B cell (primary cell): ENCODE measurements around the gene THRB. TPM values are rescaled to one million over a fixed set of nuclear protein-coding genes. Genes with fewer than 3 reads are reported as not detected.

Experiments used
- ATAC-seq: fragments of 200-7000 bp; cut with Tn5 transposase; one replicate; pipeline ENCODE4 v1.10.0; 2021; ENCODE audit warnings: low read depth, mild to moderate bottlenecking, moderate number of reproducible peaks, moderate library complexity
- CTCF ChIA-PET: fragments of 350-600 bp; sonication (Branson Sonifier 250); formaldehyde crosslinking; loops from one replicate; lab custom pipeline; 2021; ENCODE audit warnings: antibody characterized with exemption, inconsistent platforms; lab: Charles Lee
- POLR2A ChIA-PET: fragments of 350-600 bp; sonication (Branson Sonifier 250); formaldehyde crosslinking; loops from one replicate; lab custom pipeline; 2021; ENCODE audit warnings: antibody characterized with exemption; lab: Charles Lee
- DNase-seq: peaks from one replicate; pipeline ENCODE4 v3.0.0; 2013
- H2AFZ ChIP-seq: 2 replicates; pipeline ENCODE4 v1.6.1; 2012; ENCODE audit warnings: mild to moderate bottlenecking, low read depth, low read length; ENCODE audit not compliant: insufficient read depth, poor library complexity, severe bottlenecking
- H3K27ac ChIP-seq, 2 donors: 1 replicate in 1 of 2; 2 replicates in 1 of 2; pipeline ENCODE4 v1.5.1; 2012 to 2013; ENCODE audit warnings: low read length in 2 of 2, mild to moderate bottlenecking in 2 of 2, moderate library complexity in 1 of 2
- H3K27me3 ChIP-seq, 4 experiments: fragments of 200-600 bp in 1 of 4; sonication (generic) in 1 of 4; replicated peaks in 1 of 4; 1 replicate in 2 of 4; 2 replicates in 2 of 4; pipeline versions ENCODE4 v1.6.1 to v1.7.0; 2013 to 2016; ENCODE audit warnings: low read length in 3 of 4, mild to moderate bottlenecking in 2 of 4, mixed read lengths in 1 of 4, moderate library complexity in 1 of 4; ENCODE audit not compliant: insufficient read depth in 4 of 4, control insufficient read depth in 3 of 4; ENCODE audit errors: control extremely low read depth in 1 of 4
- H3K36me3 ChIP-seq, 2 experiments: replicated peaks in 1 of 2; 1 replicate in 1 of 2; 2 replicates in 1 of 2; pipeline versions ENCODE4 v1.6.1 to v1.7.1; 2013; ENCODE audit warnings: low read length in 1 of 2; ENCODE audit not compliant: insufficient read depth in 2 of 2, control insufficient read depth in 1 of 2; ENCODE audit errors: control extremely low read depth in 1 of 2, extremely low read depth in 1 of 2
- H3K4me1 ChIP-seq, 2 donors: fragments of 200-600 bp in 1 of 2; sonication (generic) in 1 of 2; 1 replicate in 1 of 2; 2 replicates in 1 of 2; pipeline versions ENCODE4 v1.5.1 to v1.6.1; 2013 to 2017; ENCODE audit warnings: low read length in 2 of 2; ENCODE audit not compliant: control insufficient read depth in 2 of 2, insufficient read depth in 2 of 2
- H3K4me2 ChIP-seq: replicated peaks from 2 replicates; pipeline ENCODE3; 2012; ENCODE audit warnings: mild to moderate bottlenecking, low read depth, low read length; ENCODE audit not compliant: poor library complexity, severe bottlenecking
- H3K4me3 ChIP-seq, 5 experiments: fragments of 200-600 bp in 1 of 5; sonication (generic) in 1 of 5; 1 replicate in 3 of 5; 2 replicates in 2 of 5; pipeline versions ENCODE4 v1.5.1 to v1.7.0; 2011 to 2016; ENCODE audit warnings: low read length in 4 of 5, mild to moderate bottlenecking in 4 of 5, low read depth in 2 of 5, control low read depth in 1 of 5, moderate library complexity in 1 of 5; ENCODE audit not compliant: insufficient read depth in 1 of 5; ENCODE audit errors: control extremely low read depth in 1 of 5, extremely low read depth in 1 of 5
- H3K79me2 ChIP-seq: fragments of 200-600 bp; sonication (generic); one replicate; pipeline ENCODE4 v1.6.0; 2016; ENCODE audit warnings: low read length; ENCODE audit not compliant: control insufficient read depth, insufficient read depth
- H3K9ac ChIP-seq: fragments of 200-600 bp; sonication (generic); 2 replicates; pipeline ENCODE4 v1.6.1; 2017; ENCODE audit warnings: mild to moderate bottlenecking, low read length, moderate library complexity
- H3K9me3 ChIP-seq, 3 donors: one replicate each; pipeline versions ENCODE4 v1.6.1 to v1.7.1; 2013; ENCODE audit warnings: low read length in 2 of 3; ENCODE audit not compliant: control insufficient read depth in 2 of 3, insufficient read depth in 1 of 3; ENCODE audit errors: control extremely low read depth in 1 of 3
- H4K20me1 ChIP-seq: 2 replicates; pipeline ENCODE4 v1.6.0; 2012; ENCODE audit warnings: mild to moderate bottlenecking, low read length; ENCODE audit not compliant: insufficient read depth, control insufficient read depth, poor library complexity, severe bottlenecking
- H3K27ac Mint-ChIP-seq: one replicate; pipeline ENCODE4 v1.8.0; 2021; ENCODE audit warnings: mixed read lengths
- H3K27me3 Mint-ChIP-seq: one replicate; pipeline ENCODE4 v1.8.0; 2021; ENCODE audit warnings: mixed read lengths
- H3K4me1 Mint-ChIP-seq: one replicate; pipeline ENCODE4 v1.8.0; 2021; ENCODE audit warnings: mixed read lengths
- H3K4me3 Mint-ChIP-seq: one replicate; pipeline ENCODE4 v1.8.0; 2021; ENCODE audit warnings: mixed read lengths
- H3K9me3 Mint-ChIP-seq: one replicate; pipeline ENCODE4 v1.8.0; 2022; ENCODE audit warnings: mixed read lengths; ENCODE audit not compliant: insufficient read depth
- CTCF ChIP-seq: fragments of 200-600 bp; IDR thresholded peaks from one replicate; pipeline ENCODE4 v1.8.0; 2022; ENCODE audit warnings: antibody characterized with exemption, mild to moderate bottlenecking
- EZH2 ChIP-seq: IDR thresholded peaks from 2 replicates; pipeline ENCODE4 v1.6.1; 2012; ENCODE audit warnings: borderline replicate concordance, low read depth, mild to moderate bottlenecking, moderate library complexity, low read length; ENCODE audit not compliant: insufficient read depth, poor library complexity, severe bottlenecking
- WGBS: methylation state at CpG from one replicate; pipeline ENCODE4 v1.1.5; 2013; ENCODE audit warnings: missing lambda C conversion rate; ENCODE audit not compliant: insufficient coverage; 5-methylcytosine and 5-hydroxymethylcytosine counted together
- intact Hi-C: fragments of 100-400 bp; cut with micrococcal nuclease; formaldehyde crosslinking; loops from one replicate; pipeline ENCODE4 v1.10.0; 2022
- polyA plus RNA-seq: library from polyadenylated mRNA; depleted of rRNA; stranded (reverse); fragments of >200 nt; gene quantifications from 2 replicates; pipeline ENCODE4 v1.2.3, GENCODE V29; 2012
- total RNA-seq, 2 donors: library from RNA; stranded (reverse); fragments of 120-200 nt in 1 of 2; gene quantifications; 1 replicate in 1 of 2; 2 replicates in 1 of 2; pipeline versions ENCODE4 v1.2.3 to v1.2.4, GENCODE V29; 2013 to 2022

The THRB gene
- total and polyA plus RNA-seq, 2 donors (not counting 1 experiment from before 2014, with no cell fraction given) = 0.86 to 1.8 TPM

DNA sequence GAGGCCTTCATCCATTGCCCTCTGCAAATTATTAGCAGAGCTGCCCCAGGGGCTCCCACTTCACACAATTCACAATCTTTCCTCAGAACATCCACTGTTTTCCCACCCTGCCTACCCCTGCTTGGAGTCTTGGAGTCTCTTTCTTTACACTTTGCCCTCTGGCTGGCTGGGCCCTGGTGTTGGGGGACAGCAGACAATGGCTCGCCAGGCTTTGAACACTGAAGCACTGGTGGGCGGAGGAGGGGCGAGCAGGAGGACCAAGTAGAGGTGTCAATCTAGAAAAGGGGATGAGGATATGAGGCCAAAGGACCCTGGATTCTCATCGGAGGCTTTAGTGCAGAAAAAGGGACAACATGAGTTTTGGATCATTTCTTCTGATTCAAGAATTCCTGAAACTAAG is 337.5 kb downstream of the THRB start:
- 100% methylated on average over 3 of the region's 4 CpGs for WGBS
- Mint-ChIP-seq H3K9me3 (no peaks in the 10 kb centered on the region), H3K4me3 (no peak overlapping the region), H3K4me1 (peaks cover 10% of the 10 kb centered on the region), H3K27ac (no peak overlapping the region), H3K27me3 (peaks cover 4% of the 10 kb centered on the region)
- H3K9ac ChIP-seq = no peak overlapping the region
- H3K9me3 ChIP-seq = no peaks in the 10 kb centered on the region
- H4K20me1 ChIP-seq = no peaks in the 10 kb centered on the region
- H3K27me3 ChIP-seq = no peaks in the 10 kb centered on the region
- H3K79me2 ChIP-seq = no peaks in the 10 kb centered on the region
- TF ChIP-seq EZH2 (no peak), CTCF (no peak)
- no peak for ATAC-seq
- no peaks in the 10 kb centered on the region for H3K4me1 ChIP-seq
- intact Hi-C loops = no loop called here
- no peak overlapping the region for H2AFZ ChIP-seq
- H3K4me3 ChIP-seq = no peak overlapping the region
- CTCF ChIA-PET = no interaction called here
- no peaks in the 10 kb centered on the region for H3K36me3 ChIP-seq
- H3K4me2 ChIP-seq = no peak overlapping the region
- no peak for DNase-seq
- H3K27ac ChIP-seq = no peak overlapping the region
- POLR2A ChIA-PET = no interaction called here

DNA sequence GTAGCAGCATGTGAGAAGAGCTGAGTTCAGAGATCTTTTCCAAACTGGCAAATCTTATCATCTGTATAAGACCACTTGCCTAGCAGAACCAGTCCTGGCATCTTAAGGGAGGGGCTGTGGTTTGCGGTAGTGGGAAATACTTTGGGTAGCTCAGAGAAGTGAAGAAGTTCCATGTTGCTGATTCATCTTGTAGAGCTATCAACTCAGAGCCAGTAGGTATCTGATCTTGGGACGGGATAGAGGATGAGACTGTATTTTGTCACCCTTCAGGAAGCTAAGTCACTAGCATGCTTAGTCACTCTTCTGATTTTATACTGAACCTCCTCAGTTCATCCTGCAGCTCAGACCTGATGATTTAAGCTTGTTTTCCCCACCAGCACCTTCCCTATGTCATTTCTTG is 338.2 kb downstream of the THRB start:
- H3K27me3 Mint-ChIP-seq = peaks cover 4% of the 10 kb centered on the region
- Histone ChIP-seq H2AFZ (no peak overlapping the region), H3K36me3 (no peaks in the 10 kb centered on the region), H3K79me2 (no peaks in the 10 kb centered on the region), H3K4me3 (no peak overlapping the region), H3K4me1 (no peaks in the 10 kb centered on the region), H3K9ac (no peak overlapping the region), H3K4me2 (no peak overlapping the region), H3K27me3 (no peaks in the 10 kb centered on the region), H3K9me3 (no peaks in the 10 kb centered on the region), H4K20me1 (no peaks in the 10 kb centered on the region), H3K27ac (no peak overlapping the region)
- H3K9me3 Mint-ChIP-seq = no peaks in the 10 kb centered on the region
- intact Hi-C loops = no loop called here
- ATAC-seq (no peak), DNase-seq (no peak)
- ChIA-PET POLR2A (no interaction called here), CTCF (no interaction called here)
- H3K4me1 Mint-ChIP-seq = peaks cover 10% of the 10 kb centered on the region
- H3K27ac Mint-ChIP-seq = no peak overlapping the region
- WGBS = no CpG with 5 or more reads among the region's 2 CpGs
- TF ChIP-seq CTCF = no peak
- TF ChIP-seq EZH2 = no peak
- H3K4me3 Mint-ChIP-seq = no peak overlapping the region
